GM19351 (cell line): Measurements from ENCODE around the gene CEP135.
"Not testable (repeated sequence)": the region's sequence is repeated elsewhere in the genome, so short reads cannot be mapped to it uniquely, and the experiment has no call there.

Experiments used
- ATAC-seq: cut with Tn5 transposase; IDR thresholded peaks from one replicate; pipeline ENCODE4 v1.9.1; 2021; ENCODE audit warnings: mild to moderate bottlenecking, moderate library complexity; ENCODE audit not compliant: unreplicated experiment

Gene CEP135

GRCh38 chr4:55938481-55938880 is 10.3 kb upstream of the CEP135 start:
- no peak for ATAC-seq

- ATAC-seq = no peak
Observed at GRCh38 chr4:55939421-55939820, 9.3 kb upstream of the CEP135 start.

GRCh38 chr4:55941881-55942396 is 6.8 kb upstream of the CEP135 start:
- ATAC-seq = no peak

- ATAC-seq = peak; percentile 37
Observed at GRCh38 chr4:55947254-55947882, 1.4 kb upstream of the CEP135 start.

GRCh38 chr4:55947912-55948725 is 626 bp upstream of the CEP135 start:
- ATAC-seq = peak; percentile 10

- ATAC-seq = no peak
Observed at GRCh38 chr4:55949482-55949802, 697 bp downstream of the CEP135 start.

GRCh38 chr4:55951191-55951922 is 2.6 kb downstream of the CEP135 start:
- ATAC-seq = no peak

GRCh38 chr4:55955710-55956109 is 7.0 kb downstream of the CEP135 start:
- ATAC-seq = no peak

GRCh38 chr4:55959655-55960054 is 10.9 kb downstream of the CEP135 start:
- ATAC-seq = no peak

GRCh38 chr4:55964046-55964445 is 15.3 kb downstream of the CEP135 start:
- no peak for ATAC-seq

GRCh38 chr4:55965585-55965984 is 16.8 kb downstream of the CEP135 start:
- no peak for ATAC-seq

GRCh38 chr4:55966324-55966723 is 17.6 kb downstream of the CEP135 start:
- not testable (repeated sequence) for ATAC-seq

- no peak for ATAC-seq
Observed at GRCh38 chr4:55967376-55967775, 18.6 kb downstream of the CEP135 start.

GRCh38 chr4:55973650-55974049 is 24.9 kb downstream of the CEP135 start:
- no peak for ATAC-seq

- no peak for ATAC-seq
Observed at GRCh38 chr4:55977811-55978210, 29.1 kb downstream of the CEP135 start.

- ATAC-seq = no peak
Observed at GRCh38 chr4:55979562-55979961, 30.8 kb downstream of the CEP135 start.

- peak; percentile 56 for ATAC-seq
Observed at GRCh38 chr4:55980725-55981124, 32.0 kb downstream of the CEP135 start.

- no peak for ATAC-seq
Observed at GRCh38 chr4:55982976-55983375, 34.2 kb downstream of the CEP135 start.

GRCh38 chr4:55989766-55990165 is 41.0 kb downstream of the CEP135 start:
- no peak for ATAC-seq

GRCh38 chr4:55993994-55994663 is 45.4 kb downstream of the CEP135 start:
- peak; percentile 85 for ATAC-seq

- ATAC-seq = no peak
Observed at GRCh38 chr4:55996646-55997045, 47.9 kb downstream of the CEP135 start.
